ENCODE measurements around the gene RASA3. TPM values are rescaled to one million over a fixed set of nuclear protein-coding genes. Genes with fewer than 3 reads are reported as not detected.

RASA3 gene
- total RNA-seq, 1 donor from 2014 or later = 17.3 TPM

- peak; percentile 36 for DNase-seq
- no peak overlapping the region for H3K27ac ChIP-seq
- ATAC-seq = no peak
- no peaks in the 10 kb centered on the region for H3K9me3 ChIP-seq
- intact Hi-C loops (cut with DNase I) = no loop called here
- peaks cover 20% of the 10 kb centered on the region for H3K4me1 ChIP-seq
- H3K27me3 ChIP-seq = no peaks in the 10 kb centered on the region
- no peak overlapping the region for H3K4me3 ChIP-seq
- TF ChIP-seq CTCF (IDR thresholded peaks at IDR 0.05) = no peak
- no peaks in the 10 kb centered on the region for H3K36me3 ChIP-seq
Measured at GRCh38 chr13:114108141-114108761, 24.2 kb downstream of the RASA3 start.

DNA sequence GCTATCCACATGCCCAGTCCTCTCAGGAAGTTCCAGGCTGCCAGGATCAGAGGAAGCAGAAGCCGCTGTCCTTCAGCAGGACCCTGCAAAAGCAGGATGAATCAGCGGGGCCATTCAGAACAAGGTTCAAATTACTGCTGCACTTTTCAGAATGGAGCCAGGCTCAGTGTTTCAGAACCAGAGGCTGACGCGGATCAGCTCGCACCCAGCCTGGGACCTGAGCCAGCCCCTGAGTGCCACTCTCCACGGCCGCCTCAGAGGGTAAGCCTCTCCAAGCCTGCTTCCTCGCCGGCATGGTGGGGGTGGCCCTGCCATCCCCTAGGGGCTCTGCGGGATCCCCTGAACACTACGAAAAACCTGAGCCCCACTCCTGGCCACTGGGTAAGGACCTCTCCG, 24.7 kb downstream of the RASA3 start:
- DNase-seq (peak; percentile 65), ATAC-seq (no peak)
- Histone ChIP-seq H3K4me1 (peaks cover 20% of the 10 kb centered on the region), H3K4me3 (no peak overlapping the region), H3K36me3 (no peaks in the 10 kb centered on the region), H3K27ac (no peak overlapping the region), H3K9me3 (no peaks in the 10 kb centered on the region), H3K27me3 (no peaks in the 10 kb centered on the region)
- intact Hi-C loops (cut with DNase I) = no loop called here
- no peak for TF ChIP-seq CTCF (IDR thresholded peaks at IDR 0.05)

DNA sequence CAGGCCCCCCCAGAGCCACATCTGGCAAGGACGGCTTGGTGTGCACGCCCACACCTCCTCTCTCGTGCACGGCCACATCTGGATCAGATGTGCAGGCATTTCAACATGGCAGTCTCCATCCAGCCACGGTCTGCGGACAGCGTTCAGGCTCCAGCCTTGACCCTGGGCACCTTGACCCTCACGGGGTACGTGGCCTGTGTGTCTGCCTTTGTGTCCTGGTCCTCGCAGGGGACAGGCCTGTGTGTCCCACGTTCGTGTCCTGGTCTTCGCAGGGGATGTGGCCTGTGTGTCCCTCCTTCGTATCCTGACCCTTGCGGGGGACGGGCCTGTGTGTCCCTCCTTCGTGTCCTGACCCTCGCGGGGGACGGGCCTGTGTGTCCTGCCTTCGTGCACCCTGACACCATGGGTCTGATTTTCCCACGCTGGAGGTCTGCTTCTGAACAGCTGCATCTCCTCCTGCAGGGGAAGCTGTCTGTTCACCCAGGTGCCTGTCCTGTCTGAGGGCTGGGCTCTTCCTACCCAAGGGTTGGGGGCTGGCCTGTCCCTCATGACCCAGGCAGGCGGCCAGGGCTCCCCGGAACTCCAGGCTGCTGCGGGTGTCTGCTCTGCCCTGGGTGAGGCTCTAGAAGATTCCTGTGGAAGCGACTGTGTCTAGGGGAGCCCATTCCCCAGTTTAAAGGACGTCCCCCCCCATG, 25.3 kb downstream of the RASA3 start:
- TF ChIP-seq CTCF (IDR thresholded peaks at IDR 0.05) = no peak
- H3K9me3 ChIP-seq = no peaks in the 10 kb centered on the region
- H3K36me3 ChIP-seq = no peaks in the 10 kb centered on the region
- peaks cover 20% of the 10 kb centered on the region for H3K4me1 ChIP-seq
- intact Hi-C loops (cut with DNase I) = no loop called here
- no peaks in the 10 kb centered on the region for H3K27me3 ChIP-seq
- no peak overlapping the region for H3K27ac ChIP-seq
- peak; percentile 51 for DNase-seq
- no peak overlapping the region for H3K4me3 ChIP-seq
- no peak for ATAC-seq

DNA sequence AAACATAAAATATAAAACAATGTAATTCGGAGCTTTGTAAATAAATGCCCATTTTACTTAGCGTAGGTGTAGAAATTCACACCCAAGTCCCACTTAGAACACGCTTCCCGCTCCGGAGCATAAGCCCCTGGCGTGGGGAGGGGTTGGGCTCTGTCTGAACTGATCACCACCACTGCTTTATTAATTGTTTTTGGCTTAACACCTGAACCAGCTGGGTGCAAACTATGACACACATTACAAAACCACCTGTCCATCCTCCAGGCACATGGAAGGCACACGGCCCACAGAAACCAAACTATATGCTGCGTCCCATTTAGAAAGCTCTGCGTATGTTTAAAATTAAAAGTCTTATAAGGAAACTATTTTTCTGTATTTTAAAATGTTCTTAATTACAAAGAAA, 25.9 kb downstream of the RASA3 start:
- Histone ChIP-seq H3K4me3 (no peak overlapping the region), H3K36me3 (no peaks in the 10 kb centered on the region), H3K27ac (no peak overlapping the region), H3K4me1 (peaks cover 20% of the 10 kb centered on the region), H3K9me3 (no peaks in the 10 kb centered on the region), H3K27me3 (no peaks in the 10 kb centered on the region)
- DNase-seq (peak; percentile 35), ATAC-seq (no peak)
- no peak for TF ChIP-seq CTCF (IDR thresholded peaks at IDR 0.05)
- intact Hi-C loops (cut with DNase I) = no loop called here

- H3K4me3 ChIP-seq = no peak overlapping the region
- no peaks in the 10 kb centered on the region for H3K27me3 ChIP-seq
- no peaks in the 10 kb centered on the region for H3K36me3 ChIP-seq
- no peak for TF ChIP-seq CTCF (IDR thresholded peaks at IDR 0.05)
- no peak for ATAC-seq
- peak; percentile 33 for DNase-seq
- H3K9me3 ChIP-seq = no peaks in the 10 kb centered on the region
- H3K4me1 ChIP-seq = peaks cover 23% of the 10 kb centered on the region
- intact Hi-C loops (cut with DNase I) = no loop called here
- no peak overlapping the region for H3K27ac ChIP-seq
Measured at GRCh38 chr13:114105521-114106225, 26.8 kb downstream of the RASA3 start.

Measured in upper lobe of right lung (tissue), 1 donor.